HL-60 (cell line): ENCODE results near the gene KCNQ1.
"Not testable (repeated sequence)": the region's sequence is repeated elsewhere in the genome, so short reads cannot be mapped to it uniquely, and the experiment has no call there.

ENCODE experiments used
- DNase-seq, 2 experiments: peaks; one replicate each; pipeline ENCODE4 v3.0.0-alpha.2; 2010 to 2020; ENCODE audit warnings: low read depth in 1 of 2, low spot score in 1 of 2
- H3K27ac ChIP-seq: fragments of 250-450 bp; sonication (Bioruptor Pico); replicated peaks from 2 replicates; pipeline ENCODE4 v1.5.1; 2020; ENCODE audit warnings: mild to moderate bottlenecking, moderate library complexity
- H3K27me3 ChIP-seq: fragments of 250-450 bp; sonication (Bioruptor Pico); 2 replicates; pipeline ENCODE4 v1.5.1; 2021; ENCODE audit warnings: mild to moderate bottlenecking, moderate library complexity; ENCODE audit not compliant: insufficient read depth, poor library complexity, severe bottlenecking
- H3K4me3 ChIP-seq: replicated peaks from 2 replicates; pipeline ENCODE4 v1.5.1; 2011; ENCODE audit warnings: mild to moderate bottlenecking, control low read depth, low read length; ENCODE audit not compliant: insufficient read depth
- CTCF ChIP-seq: IDR thresholded peaks from one replicate; pipeline ENCODE4 v1.5.1; 2011; ENCODE audit warnings: low read length, control low read depth, inconsistent platforms; ENCODE audit not compliant: insufficient read depth
- GABPA ChIP-seq: IDR thresholded peaks from 2 replicates; pipeline ENCODE4 v1.6.1; 2012; ENCODE audit warnings: low read depth
- POLR2AphosphoS5 ChIP-seq: IDR thresholded peaks from 2 replicates; pipeline ENCODE4 v1.6.1; 2012; ENCODE audit warnings: low read depth
- REST ChIP-seq: IDR thresholded peaks from 2 replicates; pipeline ENCODE4 v1.6.1; 2012; ENCODE audit warnings: low read depth; ENCODE audit not compliant: insufficient replicate concordance
- SPI1 ChIP-seq: IDR thresholded peaks from 2 replicates; pipeline ENCODE4 v1.6.1; 2012; ENCODE audit warnings: low read depth, mild to moderate bottlenecking, borderline replicate concordance

Gene KCNQ1

DNA sequence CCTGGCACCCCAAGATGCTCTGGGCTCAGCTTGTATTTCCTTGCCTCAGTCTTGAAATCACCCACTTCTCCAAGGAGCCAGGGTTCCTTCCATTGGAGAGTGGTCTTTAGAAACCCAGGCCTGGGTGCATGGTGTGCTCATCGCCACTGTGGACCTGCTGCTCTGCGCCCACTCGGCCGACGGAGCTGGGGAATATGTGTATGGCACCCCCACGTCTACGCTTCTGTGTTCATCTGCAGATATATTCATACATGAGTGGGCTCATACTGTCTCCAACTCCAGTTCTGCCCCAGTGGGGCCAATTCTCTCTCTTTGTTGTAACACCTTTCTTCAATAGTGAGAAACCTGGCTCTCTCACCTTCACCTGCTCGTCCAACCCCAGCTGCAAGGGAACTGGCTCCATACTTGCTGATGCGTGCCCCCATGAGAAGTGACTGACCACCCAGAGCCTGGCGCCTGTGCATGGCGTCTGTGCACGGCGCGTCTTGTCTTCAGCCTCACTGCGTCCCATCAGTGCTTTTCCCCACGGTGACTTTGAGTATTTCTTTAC is 39.8 kb downstream of the KCNQ1 start:
- Histone ChIP-seq H3K27ac (no peak overlapping the region), H3K27me3 (no peaks in the 10 kb centered on the region)

GRCh38 chr11:2488004-2488403 is 43.2 kb downstream of the KCNQ1 start:
- DNase-seq: no peak
- Histone ChIP-seq H3K27ac (no peak overlapping the region), H3K27me3 (peaks cover 4% of the 10 kb centered on the region), H3K4me3 (no peak overlapping the region)
- no peak for TF ChIP-seq REST
- TF ChIP-seq GABPA: no peak
- TF ChIP-seq CTCF: no peak
- no peak for TF ChIP-seq POLR2AphosphoS5
- TF ChIP-seq SPI1: no peak

More for the DNA sequence above, 39.8 kb downstream of the KCNQ1 start:
- H3K4me3 ChIP-seq: no peak overlapping the region
- TF ChIP-seq SPI1: no peak
- no peak for TF ChIP-seq CTCF
- TF ChIP-seq REST: no peak
- no peak for TF ChIP-seq POLR2AphosphoS5
- TF ChIP-seq GABPA: no peak
- DNase-seq: no peak

- Histone ChIP-seq H3K27ac (no peak overlapping the region), H3K27me3 (peaks cover 4% of the 10 kb centered on the region), H3K4me3 (no peak overlapping the region)
- TF ChIP-seq REST (no peak), GABPA (no peak), POLR2AphosphoS5 (no peak), CTCF (no peak), SPI1 (no peak)
- no peak for DNase-seq
Observed at GRCh38 chr11:2489083-2489482, 44.3 kb downstream of the KCNQ1 start.

- not testable (repeated sequence) for H3K27ac ChIP-seq, DNase-seq, H3K27me3 ChIP-seq, H3K4me3 ChIP-seq
Observed at GRCh38 chr11:2497951-2498350, 53.1 kb downstream of the KCNQ1 start.
